Smooth muscle cell (in vitro differentiated cells): ENCODE data around the gene HOXA13. TPM values are rescaled to one million over a fixed set of nuclear protein-coding genes. Genes with fewer than 3 reads are reported as not detected.

Experiments
- DNase-seq: peaks from one replicate; lab custom pipeline; 2025; ENCODE audit not compliant: unreplicated experiment; lab: John Stamatoyannopoulos, UW
- H2AFZ ChIP-seq: fragments of 200-600 bp; sonication (generic); 2 replicates; pipeline ENCODE4 v1.6.0; 2016; ENCODE audit warnings: antibody characterized with exemption, low read depth, mild to moderate bottlenecking
- H3F3A ChIP-seq: fragments of 200-600 bp; sonication (generic); 2 replicates; pipeline ENCODE4 v1.6.0; 2017; ENCODE audit warnings: antibody characterized with exemption, low read depth
- H3K27ac ChIP-seq: fragments of 200-600 bp; sonication (generic); 2 replicates; pipeline ENCODE4 v1.5.1; 2016; ENCODE audit warnings: low read depth, mild to moderate bottlenecking
- H3K27me3 ChIP-seq: fragments of 200-600 bp; sonication (generic); 2 replicates; pipeline ENCODE4 v1.6.1; 2016; ENCODE audit warnings: low read depth, mild to moderate bottlenecking
- H3K36me3 ChIP-seq: fragments of 200-600 bp; sonication (generic); 2 replicates; pipeline ENCODE4 v1.5.1; 2016; ENCODE audit warnings: low read depth
- H3K4me1 ChIP-seq: fragments of 200-600 bp; sonication (generic); 2 replicates; pipeline ENCODE4 v1.5.1; 2016; ENCODE audit warnings: low read depth
- H3K4me2 ChIP-seq: fragments of 200-600 bp; sonication (generic); 2 replicates; pipeline ENCODE4 v1.6.0; 2016; ENCODE audit warnings: mild to moderate bottlenecking
- H3K4me3 ChIP-seq: fragments of 200-600 bp; sonication (generic); 2 replicates; pipeline ENCODE4 v1.5.1; 2016; ENCODE audit warnings: mild to moderate bottlenecking
- H3K79me2 ChIP-seq: fragments of 200-600 bp; sonication (generic); 2 replicates; pipeline ENCODE4 v1.6.0; 2016; ENCODE audit warnings: low read depth, mild to moderate bottlenecking
- H3K9ac ChIP-seq: fragments of 200-600 bp; sonication (generic); 2 replicates; pipeline ENCODE4 v1.6.0; 2016; ENCODE audit warnings: low read depth
- H3K9me3 ChIP-seq: fragments of 200-600 bp; sonication (generic); replicated peaks from 2 replicates; pipeline ENCODE4 v1.5.1; 2016; ENCODE audit warnings: low read depth
- H4K20me1 ChIP-seq: fragments of 200-600 bp; sonication (generic); 2 replicates; pipeline ENCODE4 v1.6.0; 2016; ENCODE audit warnings: low read depth
- WGBS: methylation state at CpG from one replicate; pipeline ENCODE4 v1.1.7; 2016; ENCODE audit warnings: low lambda C conversion rate; 5-methylcytosine and 5-hydroxymethylcytosine counted together
- polyA plus RNA-seq: library from polyadenylated mRNA; unstranded; fragments of >200 nt; fragmentation: Nextera tagmentation; extraction: Ambion mirVana; gene quantifications from 2 replicates; pipeline ENCODE4 v1.2.1, GENCODE V29; 2016
- total RNA-seq: library from RNA; depleted of rRNA; stranded (reverse); fragments of >200 nt; gene quantifications from 2 replicates; pipeline ENCODE4 v1.2.3, GENCODE V29; 2014
- TF ChIP-seq, protein P1 (sequence below): fragments of 200-600 bp; sonication (generic); IDR thresholded peaks from 2 replicates; pipeline ENCODE4 v1.5.1; 2017; ENCODE audit warnings: borderline replicate concordance, mild to moderate bottlenecking, antibody characterized with exemption; ENCODE audit not compliant: insufficient read depth, poor library complexity, severe bottlenecking

The HOXA13 gene
- total and polyA plus RNA-seq, 2 experiments from 2014 or later = 10.0 to 14.2 TPM

- no peaks in the 10 kb centered on the region for H3K36me3 ChIP-seq
- TF ChIP-seq, protein P1, sequence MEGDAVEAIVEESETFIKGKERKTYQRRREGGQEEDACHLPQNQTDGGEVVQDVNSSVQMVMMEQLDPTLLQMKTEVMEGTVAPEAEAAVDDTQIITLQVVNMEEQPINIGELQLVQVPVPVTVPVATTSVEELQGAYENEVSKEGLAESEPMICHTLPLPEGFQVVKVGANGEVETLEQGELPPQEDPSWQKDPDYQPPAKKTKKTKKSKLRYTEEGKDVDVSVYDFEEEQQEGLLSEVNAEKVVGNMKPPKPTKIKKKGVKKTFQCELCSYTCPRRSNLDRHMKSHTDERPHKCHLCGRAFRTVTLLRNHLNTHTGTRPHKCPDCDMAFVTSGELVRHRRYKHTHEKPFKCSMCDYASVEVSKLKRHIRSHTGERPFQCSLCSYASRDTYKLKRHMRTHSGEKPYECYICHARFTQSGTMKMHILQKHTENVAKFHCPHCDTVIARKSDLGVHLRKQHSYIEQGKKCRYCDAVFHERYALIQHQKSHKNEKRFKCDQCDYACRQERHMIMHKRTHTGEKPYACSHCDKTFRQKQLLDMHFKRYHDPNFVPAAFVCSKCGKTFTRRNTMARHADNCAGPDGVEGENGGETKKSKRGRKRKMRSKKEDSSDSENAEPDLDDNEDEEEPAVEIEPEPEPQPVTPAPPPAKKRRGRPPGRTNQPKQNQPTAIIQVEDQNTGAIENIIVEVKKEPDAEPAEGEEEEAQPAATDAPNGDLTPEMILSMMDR = no peak
- peak overlapping the region; percentile 44 for H2AFZ ChIP-seq
- H3K79me2 ChIP-seq = peaks cover 87% of the 10 kb centered on the region
- 14% methylated on average over 18 of the region's 18 CpGs for WGBS
- peaks cover 45% of the 10 kb centered on the region for H4K20me1 ChIP-seq
- peak overlapping the region; percentile 52 for H3K9ac ChIP-seq
- H3K27ac ChIP-seq = no peak overlapping the region
- no peaks in the 10 kb centered on the region for H3K9me3 ChIP-seq
- DNase-seq = no peak
- no peaks in the 10 kb centered on the region for H3K27me3 ChIP-seq
- H3K4me3 ChIP-seq = peak overlapping the region; percentile 67
- H3K4me2 ChIP-seq = peak overlapping the region; percentile 89
- peaks cover 13% of the 10 kb centered on the region for H3F3A ChIP-seq
- H3K4me1 ChIP-seq = no peaks in the 10 kb centered on the region
These were observed 2.5 kb downstream of the HOXA13 start for GRCh38 chr7:27197137-27198042.

DNA sequence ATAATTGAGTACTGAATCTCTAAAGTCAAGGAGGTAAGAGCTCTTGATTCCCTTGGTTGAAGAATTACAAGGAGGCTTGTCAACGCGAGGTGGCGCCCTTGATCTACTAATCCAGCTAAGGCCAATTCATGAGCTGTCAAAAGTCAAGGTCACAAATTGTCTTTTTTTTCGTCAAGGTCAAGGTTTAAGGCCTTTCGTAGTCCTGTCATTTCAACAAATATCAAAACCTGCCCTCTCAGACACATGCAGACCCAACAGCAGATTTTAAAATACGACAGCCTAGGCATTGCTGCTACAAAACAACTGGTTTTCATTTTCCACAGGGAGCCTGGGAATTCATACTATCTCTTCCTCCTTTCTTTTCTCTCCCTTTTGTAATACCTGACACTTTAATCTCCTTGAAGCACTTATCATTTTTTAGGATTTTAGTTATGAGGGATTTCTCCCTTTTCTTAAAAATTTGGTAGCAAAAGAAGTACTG lies 3.6 kb downstream of the HOXA13 start:
- no peaks in the 10 kb centered on the region for H3K9me3 ChIP-seq
- H3K4me2 ChIP-seq = peak overlapping the region; percentile 89
- TF ChIP-seq, protein P1 = peak; percentile 88
- H3F3A ChIP-seq = peaks cover 8% of the 10 kb centered on the region
- no peak overlapping the region for H3K9ac ChIP-seq
- peaks cover 87% of the 10 kb centered on the region for H3K79me2 ChIP-seq
- DNase-seq = no peak
- no peak overlapping the region for H3K27ac ChIP-seq
- WGBS = 2% methylated on average over 6 of the region's 6 CpGs
- no peaks in the 10 kb centered on the region for H3K4me1 ChIP-seq
- peak overlapping the region; percentile 67 for H3K4me3 ChIP-seq
- H2AFZ ChIP-seq = no peak overlapping the region
- peaks cover 45% of the 10 kb centered on the region for H4K20me1 ChIP-seq
- H3K27me3 ChIP-seq = no peaks in the 10 kb centered on the region
- no peaks in the 10 kb centered on the region for H3K36me3 ChIP-seq

- no peak for DNase-seq
- Histone ChIP-seq H3K4me2 (peak overlapping the region; percentile 89), H3K4me1 (no peaks in the 10 kb centered on the region), H3K4me3 (peak overlapping the region; percentile 67), H3F3A (peaks cover 5% of the 10 kb centered on the region), H3K36me3 (no peaks in the 10 kb centered on the region), H3K79me2 (peaks cover 96% of the 10 kb centered on the region), H4K20me1 (peaks cover 45% of the 10 kb centered on the region), H3K27ac (peak overlapping the region; percentile 87), H3K9ac (peak overlapping the region; percentile 66), H3K27me3 (no peaks in the 10 kb centered on the region), H2AFZ (peak overlapping the region; percentile 2), H3K9me3 (no peaks in the 10 kb centered on the region)
- TF ChIP-seq, protein P1 = no peak
- WGBS = 40% methylated on average over 9 of the region's 9 CpGs
These were observed 5.1 kb downstream of the HOXA13 start for GRCh38 chr7:27194686-27195379.
